AG04450 (cell line): ENCODE results near the gene DNM3. TPM values are rescaled to one million over a fixed set of nuclear protein-coding genes. Genes with fewer than 3 reads are reported as not detected.

Experiments
- CTCF ChIA-PET: fragments of 300-600, 350-600 bp; formaldehyde crosslinking; extraction: SDS; loops from one replicate; lab custom pipeline; 2022; ENCODE audit warnings: antibody characterized with exemption, inconsistent platforms; lab: Charles Lee
- POLR2A ChIA-PET: fragments of 350-600 bp; formaldehyde crosslinking; extraction: SDS; loops from one replicate; lab custom pipeline; 2021; ENCODE audit warnings: antibody characterized with exemption, inconsistent platforms; lab: Yijun Ruan, JAX
- DNase-seq: peaks from one replicate; pipeline ENCODE4 v3.0.0-alpha.2; 2011; ENCODE audit warnings: low read depth, low spot score
- H3K27ac ChIP-seq: one replicate; pipeline ENCODE4 v1.5.1; 2012; ENCODE audit warnings: low read depth, low read length, control low read depth
- H3K27me3 ChIP-seq: one replicate; pipeline ENCODE4 v1.6.0; 2012; ENCODE audit warnings: low read length; ENCODE audit not compliant: control insufficient read depth, insufficient read depth
- H3K4me3 ChIP-seq: 2 replicates; pipeline ENCODE4 v1.5.1; 2011; ENCODE audit warnings: mild to moderate bottlenecking, low read depth, low read length, control low read depth
- H3K9me3 ChIP-seq: 2 replicates; pipeline ENCODE4 v1.5.1; 2012; ENCODE audit warnings: low read length; ENCODE audit not compliant: control insufficient read depth, insufficient read depth
- CTCF ChIP-seq: IDR thresholded peaks from 2 replicates; pipeline ENCODE4 v1.5.1; 2011; ENCODE audit warnings: low read depth, low read length, control low read depth, inconsistent platforms
- polyA plus RNA-seq: library from polyadenylated mRNA; depleted of rRNA; stranded (reverse); fragments of >200 nt; gene quantifications from 2 replicates; pipeline ENCODE4 v1.2.3, GENCODE V29; 2011

Gene DNM3
- polyA plus RNA-seq, 1 experiment = 0.37 TPM

- no peak for TF ChIP-seq CTCF
- Histone ChIP-seq H3K9me3 (no peaks in the 10 kb centered on the region), H3K4me3 (no peak overlapping the region), H3K27me3 (no peaks in the 10 kb centered on the region), H3K27ac (no peak overlapping the region)
- DNase-seq = no peak
- CTCF ChIA-PET = interaction anchor here (1.2 kb wide), 1 partner anchor 37 kb away, joined by 4 read pairs; no protein-coding TSS in a partner anchor
- POLR2A ChIA-PET = no interaction called here
Measured at GRCh38 chr1:171948511-171948910, 107.2 kb downstream of the DNM3 start.

- POLR2A ChIA-PET = no interaction called here
- no peaks in the 10 kb centered on the region for H3K27me3 ChIP-seq
- no peak for TF ChIP-seq CTCF
- H3K27ac ChIP-seq = no peak overlapping the region
- no peak for DNase-seq
- no peaks in the 10 kb centered on the region for H3K9me3 ChIP-seq
- no peak overlapping the region for H3K4me3 ChIP-seq
- CTCF ChIA-PET = interaction anchor here (1.2 kb wide), 1 partner anchor 36 kb away, joined by 4 read pairs; no protein-coding TSS in a partner anchor
Measured at GRCh38 chr1:171949316-171949715, 108.0 kb downstream of the DNM3 start.

- CTCF ChIA-PET = interaction anchor here (1.3 kb wide), 1 partner anchor 30 kb away, joined by 4 read pairs; no protein-coding TSS in a partner anchor
- no peak for TF ChIP-seq CTCF
- POLR2A ChIA-PET = interaction anchor here (0.6 kb wide), 1 partner anchor 211 kb away, joined by 4 read pairs; no protein-coding TSS in a partner anchor
- Histone ChIP-seq H3K9me3 (no peaks in the 10 kb centered on the region), H3K27me3 (no peaks in the 10 kb centered on the region), H3K4me3 (no peak overlapping the region), H3K27ac (no peak overlapping the region)
- DNase-seq = no peak
Measured at GRCh38 chr1:171953835-171954234, 112.5 kb downstream of the DNM3 start.

- H3K27ac ChIP-seq = no peak overlapping the region
- H3K27me3 ChIP-seq = no peaks in the 10 kb centered on the region
- ChIA-PET CTCF (interaction anchor here (1.3 kb wide), 1 partner anchor 30 kb away, joined by 4 read pairs; no protein-coding TSS in a partner anchor), POLR2A (interaction anchor here (0.6 kb wide), 1 partner anchor 211 kb away, joined by 4 read pairs; no protein-coding TSS in a partner anchor)
- no peak for TF ChIP-seq CTCF
- H3K4me3 ChIP-seq = no peak overlapping the region
- H3K9me3 ChIP-seq = no peaks in the 10 kb centered on the region
- no peak for DNase-seq
Measured at GRCh38 chr1:171954361-171954760, 113.1 kb downstream of the DNM3 start.

GRCh38 chr1:171961861-171962260, 120.6 kb downstream of the DNM3 start:
- no peak for DNase-seq
- H3K4me3 ChIP-seq = no peak overlapping the region
- no peaks in the 10 kb centered on the region for H3K27me3 ChIP-seq
- ChIA-PET POLR2A (no interaction called here), CTCF (no interaction called here)
- TF ChIP-seq CTCF = no peak
- H3K27ac ChIP-seq = no peak overlapping the region
- H3K9me3 ChIP-seq = no peaks in the 10 kb centered on the region
